Stimulated activated CD4-positive, alpha-beta T cell treated with anti-CD3 and anti-CD28 coated beads, Interleukin-15, amount 100 ng/mL, for 24 hours (primary cell): Measurements from ENCODE around the gene PYCR2.

ENCODE experiments used
- DNase-seq: peaks from one replicate; pipeline ENCODE4 v3.0.0-alpha.2; 2020

PYCR2 gene

GRCh38 chr1:225873281-225873850, 50.7 kb downstream of the PYCR2 start:
- DNase-seq, result no peak

- no peak for DNase-seq
Observed at GRCh38 chr1:225872075-225872430, 52.0 kb downstream of the PYCR2 start.

DNA sequence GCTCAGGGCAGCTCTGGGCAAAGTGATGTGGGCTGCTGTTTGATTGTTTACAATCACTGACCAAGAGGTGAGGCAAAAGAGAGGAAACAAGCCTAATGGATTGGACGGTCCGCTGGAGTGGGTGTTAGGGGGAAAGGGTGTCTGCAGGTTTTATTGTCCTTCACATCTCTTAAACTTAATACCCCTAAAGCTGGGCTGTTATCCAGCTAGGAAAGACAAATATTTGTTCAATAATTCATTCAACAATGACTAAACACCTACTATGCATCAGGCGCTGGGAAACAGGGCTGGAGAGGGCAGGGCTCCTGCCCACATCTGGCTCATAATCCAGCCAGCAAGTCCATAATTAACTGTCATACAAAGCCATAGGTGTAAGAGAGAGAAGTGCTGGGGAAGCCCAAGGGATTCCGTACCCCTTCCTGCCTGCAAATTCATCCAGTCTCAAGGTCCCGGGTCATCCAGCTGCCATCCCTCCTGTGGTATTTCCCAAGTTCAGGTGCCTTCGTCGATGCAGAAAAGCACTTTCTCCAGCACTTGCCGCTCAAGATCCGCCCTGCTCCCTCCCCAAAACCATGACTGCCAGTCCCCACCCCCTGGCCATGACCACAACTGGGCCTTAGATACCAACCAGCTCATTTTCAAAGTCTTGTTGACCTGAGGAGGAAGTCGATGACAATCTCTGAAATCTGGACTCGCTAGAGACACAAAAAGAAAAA, 52.5 kb downstream of the PYCR2 start:
- no peak for DNase-seq

- DNase-seq, result no peak
Observed at GRCh38 chr1:225870911-225871310, 53.1 kb downstream of the PYCR2 start.
